VCaP (cell line): Measurements from ENCODE around the gene ANKAR.
A peak's percentile ranks its signal among the peaks of the same experiment; 100 is the strongest.
"Not testable (repeated sequence)": the region's sequence is repeated elsewhere in the genome, so short reads cannot be mapped to it uniquely, and the experiment has no call there.

ENCODE experiments used
- H3K27ac ChIP-seq: fragments of 450-650 bp; 2 replicates; pipeline ENCODE4 v1.5.1; 2017
- CTCF ChIP-seq: fragments of 450-650 bp; conservative IDR thresholded peaks from 2 replicates; pipeline ENCODE4 v1.5.1; 2017; ENCODE audit warnings: mild to moderate bottlenecking, moderate library complexity

Gene ANKAR

GRCh38 chr2:189661148-189661956, 13.1 kb upstream of the ANKAR start, which contains the start of gene ASNSD1:
ASNSD1 (plus strand) TSS chr2:189661459; CDS start chr2:189666133, 4,674 bp downstream.
- H3K27ac ChIP-seq = peak within 1 kb of the TSS; percentile 79
- TF ChIP-seq CTCF = peak; percentile 95

GRCh38 chr2:189661957-189662321, 12.5 kb upstream of the ANKAR start:
- H3K27ac ChIP-seq = peak overlapping the region; percentile 79; the same call in 1 of the 2 replicates

GRCh38 chr2:189662669-189663226, 11.7 kb upstream of the ANKAR start:
- no peak overlapping the region for H3K27ac ChIP-seq
- no peak for TF ChIP-seq CTCF

More at GRCh38 chr2:189661957-189662321, 12.5 kb upstream of the ANKAR start:
- TF ChIP-seq CTCF = no peak

GRCh38 chr2:189663319-189663718, 11.2 kb upstream of the ANKAR start:
- H3K27ac ChIP-seq = not testable (repeated sequence)

GRCh38 chr2:189669913-189670312, 4.6 kb upstream of the ANKAR start:
- no peak overlapping the region for H3K27ac ChIP-seq
- no peak for TF ChIP-seq CTCF

- H3K27ac ChIP-seq = peak overlapping the region; percentile 94
- TF ChIP-seq CTCF = no peak
Measured at GRCh38 chr2:189673661-189674373, 653 bp upstream of the ANKAR start.

- no peak for TF ChIP-seq CTCF
- H3K27ac ChIP-seq = no peak overlapping the region
Measured at GRCh38 chr2:189676471-189676870, 2.0 kb downstream of the ANKAR start.
